HT-29 (cell line): ENCODE results near the gene GAREM1. TPM values are rescaled to one million over a fixed set of nuclear protein-coding genes. Genes with fewer than 3 reads are reported as not detected.

ENCODE experiments used
- DNase-seq: peaks from one replicate; pipeline ENCODE4 v3.0.0-alpha.2; 2015; ENCODE audit warnings: low spot score
- total RNA-seq: library from RNA; depleted of rRNA; stranded (reverse); fragments of >200 nt; shearing (Covaris generic); gene quantifications from 2 replicates; pipeline ENCODE4 v1.2.3, GENCODE V29; 2014

Gene GAREM1
- total RNA-seq, 1 experiment from 2014 or later: 5.0 TPM

DNA sequence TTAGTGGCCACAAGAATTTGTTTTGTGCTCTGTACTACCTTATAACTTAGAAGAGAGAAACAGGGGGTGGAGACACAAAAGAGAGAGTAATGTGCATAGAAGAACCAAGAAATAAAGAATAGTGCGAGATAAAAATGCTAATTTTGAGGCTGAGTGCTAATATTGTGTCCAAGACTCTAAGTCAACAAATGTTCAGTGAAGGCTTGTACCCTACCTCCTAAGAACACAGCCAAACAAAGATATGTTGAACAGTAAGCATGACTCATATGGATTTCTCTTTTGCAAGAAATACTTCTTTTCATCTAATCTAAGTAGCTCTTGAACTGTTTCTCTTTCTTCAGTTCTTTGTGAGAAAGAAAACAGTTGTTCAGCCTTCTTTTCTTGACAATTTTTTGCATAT lies 45.2 kb downstream of the GAREM1 start:
- no peak for DNase-seq

DNA sequence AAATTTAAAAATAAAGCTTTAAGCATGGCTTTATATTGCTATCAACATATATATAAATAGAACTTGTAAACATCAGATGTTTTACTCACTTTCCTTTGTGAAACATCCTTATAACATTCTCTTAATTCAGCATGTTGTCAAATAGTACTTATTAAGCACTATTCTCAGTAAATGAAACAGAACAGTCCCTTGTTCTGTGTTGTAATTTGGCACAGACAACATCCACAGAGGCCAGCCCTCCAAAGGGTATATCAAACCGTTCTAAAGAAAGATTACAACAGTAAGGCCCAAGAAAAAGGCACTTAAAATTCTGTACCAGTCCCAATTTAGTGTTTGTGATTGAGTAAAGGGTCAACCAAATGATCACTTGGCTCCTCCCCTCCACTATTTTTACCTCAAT lies 46.0 kb downstream of the GAREM1 start:
- DNase-seq: no peak

DNA sequence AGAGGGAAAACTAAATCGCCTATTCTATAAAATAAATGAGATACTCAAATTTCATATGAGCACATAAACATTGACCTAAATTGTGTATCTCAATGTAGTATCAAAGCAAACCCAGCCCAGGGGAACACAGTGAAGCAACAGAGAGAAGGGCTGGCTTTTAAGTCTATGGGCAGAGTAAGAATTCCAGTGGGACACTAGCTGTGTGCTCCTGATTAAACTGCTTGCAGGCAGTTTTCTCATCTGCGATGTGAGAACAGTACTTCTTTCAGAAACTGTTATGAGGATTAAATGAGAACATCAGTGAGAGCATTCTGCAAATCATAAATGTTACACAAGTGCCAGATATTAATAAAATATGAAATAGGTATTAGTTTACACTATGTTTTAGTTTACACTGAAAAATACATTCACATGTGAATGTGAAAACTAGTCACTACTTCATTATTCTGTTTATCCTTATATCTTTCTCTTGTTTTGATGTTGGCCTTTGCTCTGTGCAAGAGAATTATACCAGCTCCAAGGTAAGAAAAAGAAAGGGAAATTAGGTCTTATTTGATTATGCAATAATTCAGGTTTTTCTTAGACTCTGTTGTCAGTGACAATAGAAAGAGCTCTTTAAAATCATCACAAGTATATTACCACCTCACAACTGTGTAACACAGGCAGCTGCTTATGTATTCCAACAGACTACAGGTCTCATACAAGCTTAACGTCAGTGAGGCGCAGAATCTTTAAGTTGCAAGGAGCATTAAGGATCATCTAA lies 47.5 kb downstream of the GAREM1 start:
- DNase-seq: no peak

DNA sequence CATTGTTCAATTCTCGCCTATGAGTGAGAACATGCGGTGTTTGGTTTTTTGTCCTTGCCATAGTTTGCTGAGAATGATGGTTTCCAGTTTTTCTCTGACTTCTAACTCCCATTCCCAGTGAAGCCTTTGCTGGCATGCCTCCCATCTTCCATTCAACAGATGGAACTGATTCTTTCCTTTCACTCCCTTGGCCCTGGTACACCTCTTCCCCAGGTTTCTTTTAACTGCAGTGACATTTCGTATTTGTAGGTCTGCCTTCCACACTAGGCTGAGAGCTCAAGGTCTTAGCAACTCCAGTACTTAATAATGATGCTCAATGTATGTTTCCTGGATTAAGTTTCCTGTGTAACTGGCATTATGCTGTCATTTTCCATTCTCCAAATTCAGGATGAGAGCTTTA lies 48.5 kb downstream of the GAREM1 start:
- DNase-seq: no peak

DNA sequence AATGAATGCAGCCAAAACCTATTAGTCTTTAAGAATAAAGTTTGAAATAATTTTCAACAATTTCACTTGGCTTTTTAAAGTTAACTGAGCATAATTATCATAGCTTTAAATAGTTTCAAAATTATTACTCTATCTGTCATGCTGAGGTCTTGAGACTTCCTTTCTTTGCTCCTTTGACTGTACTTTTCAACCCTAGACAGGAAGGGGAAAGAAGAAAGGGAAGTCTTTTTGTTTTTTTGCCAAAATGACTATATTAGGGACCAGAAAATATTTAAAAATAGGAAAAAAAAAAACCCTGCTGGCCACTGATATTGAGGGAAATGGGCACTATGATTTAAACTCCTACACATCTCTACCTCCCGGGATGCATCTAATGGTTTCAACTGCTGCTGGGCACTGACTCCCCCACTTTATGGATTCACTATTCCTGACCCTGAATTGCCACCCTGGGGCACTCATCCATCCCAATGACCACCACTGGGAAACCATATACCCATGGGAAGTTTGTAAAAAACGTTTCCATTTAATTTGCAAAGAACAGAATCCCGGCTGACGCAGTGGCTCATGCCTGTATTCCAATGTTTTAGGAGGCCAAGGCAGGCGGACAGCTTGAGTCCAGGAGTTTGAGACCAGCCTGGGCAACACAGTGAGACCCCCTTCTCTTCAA lies 50.5 kb downstream of the GAREM1 start:
- DNase-seq: no peak

DNA sequence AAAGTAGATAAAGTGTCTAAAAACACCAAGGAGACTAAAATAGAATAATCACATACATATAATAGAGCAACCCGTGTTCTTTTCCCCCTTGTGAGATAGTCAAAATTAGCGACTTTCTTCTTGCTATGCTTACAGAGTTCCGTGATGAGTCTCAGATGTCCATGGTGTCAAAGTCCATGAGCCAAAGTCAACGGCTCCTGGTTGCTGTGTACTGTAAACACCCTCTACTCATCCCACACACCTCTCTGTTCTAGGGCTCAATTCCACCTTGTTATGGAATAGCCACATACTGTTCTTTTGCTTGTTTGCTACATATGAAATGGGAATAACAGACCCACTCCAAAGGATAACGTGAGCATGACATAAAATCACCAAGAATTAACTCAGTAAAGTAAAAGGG lies 52.5 kb downstream of the GAREM1 start:
- DNase-seq: no peak

DNA sequence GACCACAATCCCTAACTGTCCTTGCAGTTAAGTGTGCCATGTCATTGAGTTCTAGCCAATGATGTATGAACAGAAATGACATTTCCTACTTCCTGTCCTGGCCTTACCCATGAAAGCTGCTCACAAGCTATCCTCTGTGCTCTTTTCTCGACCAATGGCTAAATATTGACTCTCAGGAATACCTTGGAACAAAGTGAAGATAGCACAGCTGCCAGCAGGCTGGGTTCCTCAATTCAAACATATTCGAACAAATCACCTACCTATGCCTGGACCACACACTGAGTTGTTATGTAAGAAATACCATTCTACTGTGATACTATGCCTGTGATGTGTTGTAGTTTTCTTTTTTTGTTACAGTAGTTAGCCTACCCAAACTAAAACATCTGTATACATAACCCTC lies 65.1 kb downstream of the GAREM1 start:
- no peak for DNase-seq

DNA sequence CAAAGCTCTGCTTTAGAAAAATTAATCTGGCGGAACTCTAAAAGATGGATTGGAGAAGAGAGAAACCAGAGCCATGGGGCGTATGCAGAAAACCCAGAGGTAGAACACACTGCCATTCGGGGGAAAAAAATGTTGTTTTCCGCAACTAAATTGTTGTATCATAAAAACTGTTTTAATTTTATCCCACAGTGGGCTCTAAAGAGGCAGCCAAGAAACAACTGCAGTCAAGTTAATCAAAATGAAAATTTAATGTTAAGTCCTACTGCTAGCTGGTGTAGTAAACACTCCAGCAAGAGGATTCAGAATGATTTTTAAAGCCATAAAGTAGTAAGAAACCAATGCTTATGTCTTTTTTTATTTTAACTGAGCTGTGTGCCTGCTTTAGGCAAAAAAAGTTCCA lies 69.1 kb downstream of the GAREM1 start:
- no peak for DNase-seq

DNA sequence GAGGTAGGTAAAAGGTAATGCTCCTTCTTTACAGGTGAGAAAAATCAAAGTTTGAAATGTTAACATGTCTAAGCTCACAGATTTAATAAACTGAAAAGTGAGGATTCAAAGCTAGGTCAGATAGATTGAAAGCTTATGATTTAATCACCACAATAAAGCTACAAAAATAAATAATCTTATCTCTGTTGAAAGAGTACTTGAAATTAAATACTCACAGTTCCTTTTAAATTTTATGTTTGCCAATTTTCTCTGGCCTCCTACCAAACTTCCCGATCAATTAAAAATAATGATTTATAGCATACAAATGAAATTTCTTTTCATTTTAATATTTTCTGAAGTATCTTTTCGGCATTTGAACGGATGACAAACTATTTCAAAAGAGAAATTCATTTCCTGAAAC lies 77.3 kb downstream of the GAREM1 start:
- no peak for DNase-seq

DNA sequence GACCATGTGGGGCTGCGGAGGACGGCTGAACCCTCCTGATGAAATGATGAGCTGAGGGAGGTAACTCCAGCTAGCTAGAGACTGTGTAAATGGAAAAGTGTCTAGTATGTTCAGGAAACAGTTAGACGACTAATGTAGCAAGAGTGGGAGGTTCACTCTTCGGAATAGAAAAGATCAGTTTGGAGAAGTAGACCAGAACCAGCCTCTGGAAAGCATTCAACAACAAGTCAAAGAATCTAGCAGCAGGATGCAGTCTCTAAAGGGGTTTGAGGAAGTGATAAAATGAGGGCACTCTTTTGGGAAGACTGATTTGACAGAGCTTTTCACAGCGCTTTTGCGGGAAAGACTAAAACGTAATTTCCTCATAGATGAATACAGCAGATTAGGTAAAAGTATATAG lies 79.6 kb downstream of the GAREM1 start:
- no peak for DNase-seq

DNA sequence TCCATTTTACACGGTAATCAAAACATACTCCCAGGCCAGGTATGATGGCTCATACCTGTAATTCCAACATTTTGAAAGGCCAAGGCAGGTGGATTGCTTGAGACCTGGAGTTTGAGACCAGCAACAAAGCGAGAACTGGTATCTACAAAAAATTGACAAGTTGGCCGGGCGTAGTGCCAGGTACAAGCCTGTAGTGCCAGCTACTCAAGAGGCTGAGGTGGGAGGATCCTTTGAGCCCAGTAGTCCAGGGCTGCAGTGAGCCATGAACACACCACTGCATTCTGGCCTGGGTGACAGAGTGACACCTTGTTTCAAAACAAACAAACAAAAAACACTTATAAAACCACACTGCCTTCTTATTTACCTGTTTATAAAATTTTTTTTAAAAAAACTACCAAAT lies 80.8 kb downstream of the GAREM1 start:
- no peak for DNase-seq

DNA sequence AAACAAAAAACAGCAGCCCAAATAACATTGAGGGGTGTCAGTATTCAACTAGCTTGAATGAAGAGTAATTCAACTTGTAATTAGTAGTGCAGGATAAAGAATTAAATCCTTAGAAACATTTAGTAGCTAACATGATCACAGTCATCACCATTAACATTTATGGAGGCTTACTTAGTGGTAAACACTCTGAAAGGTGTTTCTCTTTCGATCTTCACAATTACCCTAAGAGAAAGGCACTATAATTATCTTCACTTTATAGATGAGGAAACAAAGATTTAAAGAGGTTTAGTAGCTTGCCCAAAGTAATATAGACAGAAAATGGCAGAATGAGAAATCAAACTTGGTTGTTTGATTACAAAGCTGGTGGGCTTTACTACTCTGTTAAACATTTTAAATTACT lies 81.5 kb downstream of the GAREM1 start:
- no peak for DNase-seq

DNA sequence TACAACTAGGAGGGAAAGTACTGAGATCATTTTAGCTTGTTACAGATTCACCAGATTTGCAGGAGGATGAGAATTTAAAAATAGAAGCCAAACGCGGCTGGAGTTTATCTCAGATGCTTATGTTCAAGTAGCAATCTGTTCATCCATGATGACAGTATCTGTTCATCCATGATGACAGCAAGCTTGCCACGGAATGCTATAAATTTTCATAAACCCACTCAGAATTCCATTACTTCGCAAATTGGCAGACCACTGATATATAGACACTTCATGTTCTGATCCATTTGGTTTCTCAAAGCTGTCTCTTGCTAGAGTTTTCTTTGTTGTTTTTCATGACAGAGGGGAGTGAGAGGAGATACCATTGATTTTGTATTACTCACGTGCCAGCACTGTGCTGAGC lies 84.2 kb downstream of the GAREM1 start:
- DNase-seq: no peak

DNA sequence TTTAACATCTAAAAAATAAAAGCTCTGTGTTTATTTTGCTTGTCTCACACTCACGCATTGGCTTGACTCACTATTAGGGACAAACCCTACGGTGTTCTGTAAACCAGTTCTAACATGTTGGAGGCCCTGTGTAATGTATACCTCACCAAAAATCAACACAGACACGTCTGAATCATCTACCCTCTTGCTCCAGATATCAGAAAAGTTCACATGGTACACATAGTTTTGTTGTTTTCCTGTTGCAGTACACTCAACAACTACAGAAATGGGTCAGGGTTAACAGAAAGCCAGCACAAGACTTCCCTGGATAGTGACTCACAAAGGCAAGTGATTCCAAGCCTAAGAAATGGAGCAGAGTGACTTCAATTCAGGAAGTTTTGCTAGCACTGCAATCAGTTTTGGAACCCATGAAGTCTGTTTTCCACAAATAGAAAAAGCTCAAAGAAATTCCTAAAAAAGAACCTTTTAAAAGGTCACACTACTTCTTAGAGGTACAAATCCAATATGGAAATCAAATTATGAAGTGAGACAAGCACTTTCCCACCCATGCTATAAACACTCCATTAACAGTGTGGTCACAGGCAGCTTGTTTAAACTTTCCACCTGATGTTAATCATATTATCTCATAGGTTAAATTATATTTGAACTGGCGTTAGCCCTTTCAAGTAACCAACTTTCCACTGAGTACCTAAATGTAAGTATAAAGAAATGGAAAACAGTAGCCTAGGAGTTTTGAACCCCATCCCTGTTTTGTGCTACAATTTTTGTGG lies 87.4 kb downstream of the GAREM1 start:
- peak; percentile 81 for DNase-seq

DNA sequence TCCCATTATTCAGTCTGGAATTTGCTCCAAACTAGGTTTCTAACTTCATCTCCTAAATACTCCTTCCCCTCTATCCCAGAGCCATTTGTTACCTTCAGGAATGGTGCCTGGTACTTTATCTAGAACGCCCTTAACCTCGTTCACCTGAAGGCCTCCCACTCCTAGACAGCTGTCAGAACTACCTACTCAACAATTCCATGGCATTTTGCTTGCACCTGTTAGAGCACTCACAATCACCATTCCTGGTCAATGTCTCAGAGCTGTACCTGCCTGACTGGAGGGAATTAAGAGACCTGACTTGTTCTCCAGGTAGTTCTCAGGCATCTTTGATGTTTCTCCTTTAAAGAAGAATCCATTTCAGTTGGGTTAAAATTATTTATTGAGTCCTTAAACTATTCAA lies 88.9 kb downstream of the GAREM1 start:
- DNase-seq: no peak

DNA sequence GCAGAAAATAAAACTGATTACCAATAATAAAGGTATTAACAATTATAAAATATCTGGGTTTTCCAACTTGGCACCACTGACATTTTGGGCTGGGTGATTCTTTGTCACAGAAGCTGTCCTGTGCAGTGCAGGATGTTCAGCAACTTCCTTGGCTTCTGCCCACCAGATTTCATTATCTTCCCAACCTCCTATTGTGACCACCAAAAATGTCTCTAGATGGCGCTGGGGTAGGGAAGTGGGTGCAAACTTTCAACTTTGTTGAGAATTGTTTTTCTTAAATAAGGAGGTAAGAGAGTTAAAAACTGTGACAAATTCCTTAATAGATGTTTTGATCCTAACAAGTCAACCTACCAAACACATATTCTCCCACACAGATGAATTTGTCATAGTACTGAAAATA lies 90.1 kb downstream of the GAREM1 start:
- no peak for DNase-seq

DNA sequence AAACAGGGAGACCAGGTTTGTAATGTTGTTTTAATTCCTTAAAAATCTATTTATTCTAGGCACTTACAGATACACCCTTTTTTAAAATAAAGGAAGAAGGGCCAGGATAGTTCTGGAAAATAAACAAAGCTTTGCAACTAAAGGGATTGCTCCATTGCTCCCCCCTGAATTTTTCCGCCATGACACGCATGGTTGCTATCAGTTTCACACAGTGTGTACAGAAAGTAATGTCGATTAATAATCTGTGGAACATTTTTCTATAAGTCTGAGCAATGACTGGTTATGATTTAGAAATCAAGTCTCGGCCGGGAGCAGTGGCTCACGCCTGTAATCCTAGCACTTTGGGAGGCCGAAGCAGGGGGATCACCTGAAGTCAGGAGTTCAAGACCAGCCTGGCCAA lies 90.8 kb downstream of the GAREM1 start:
- no peak for DNase-seq

DNA sequence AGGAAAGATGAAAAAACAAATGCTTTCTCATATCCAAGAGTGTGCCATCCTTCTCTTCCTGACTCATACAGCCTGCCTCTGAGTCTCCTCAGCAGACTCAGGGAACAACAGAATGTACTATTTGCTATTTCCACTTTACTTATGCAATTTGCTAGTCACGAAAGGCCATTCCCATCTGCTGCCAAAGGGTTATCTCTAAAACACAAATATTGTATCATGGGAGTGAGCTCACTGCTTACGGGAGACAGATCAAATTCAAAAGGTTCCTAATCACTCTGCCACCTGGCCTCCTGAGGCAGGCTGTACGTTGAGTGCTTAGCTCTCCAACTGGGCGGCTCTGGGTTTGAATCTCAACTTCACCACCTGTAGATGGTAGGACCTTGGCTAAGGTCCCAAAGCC lies 92.0 kb downstream of the GAREM1 start:
- no peak for DNase-seq

DNA sequence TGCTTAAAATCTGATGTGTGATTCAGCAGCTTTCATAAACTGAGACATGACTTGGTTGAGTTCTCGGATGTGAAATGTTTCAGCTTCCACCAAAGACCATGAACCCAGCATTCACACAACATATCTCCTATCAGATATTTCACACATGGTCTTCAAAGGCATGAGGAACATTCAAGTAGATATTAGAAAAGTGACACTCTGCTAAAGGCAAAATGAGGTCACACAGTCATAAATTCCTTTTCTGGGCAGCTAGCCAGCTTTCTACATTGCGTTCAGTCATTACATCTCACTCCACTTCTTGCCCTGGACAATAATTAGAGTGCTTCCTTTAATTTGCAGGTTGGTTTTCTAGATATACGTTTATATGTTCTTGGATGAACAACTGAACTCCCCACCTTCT lies 96.7 kb downstream of the GAREM1 start:
- DNase-seq: peak; percentile 94

DNA sequence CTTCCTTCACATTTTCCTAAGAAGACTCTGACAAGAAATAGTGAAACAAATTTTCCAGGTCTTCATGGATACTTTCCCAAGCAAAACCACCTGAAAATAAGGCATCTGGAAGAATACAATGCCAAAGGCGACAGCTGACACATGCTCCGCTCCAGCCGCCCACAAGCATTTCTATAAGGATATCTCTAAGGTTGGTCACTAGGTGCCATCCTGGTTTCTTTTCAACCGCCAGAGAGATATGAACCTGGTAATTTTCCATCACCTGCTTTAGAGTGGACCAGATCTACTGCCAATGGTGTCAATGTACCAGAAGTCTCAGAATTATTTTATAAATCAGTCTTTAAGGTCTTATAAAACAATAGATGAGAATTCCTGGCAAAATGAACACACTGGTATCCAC lies 97.2 kb downstream of the GAREM1 start:
- no peak for DNase-seq

DNA sequence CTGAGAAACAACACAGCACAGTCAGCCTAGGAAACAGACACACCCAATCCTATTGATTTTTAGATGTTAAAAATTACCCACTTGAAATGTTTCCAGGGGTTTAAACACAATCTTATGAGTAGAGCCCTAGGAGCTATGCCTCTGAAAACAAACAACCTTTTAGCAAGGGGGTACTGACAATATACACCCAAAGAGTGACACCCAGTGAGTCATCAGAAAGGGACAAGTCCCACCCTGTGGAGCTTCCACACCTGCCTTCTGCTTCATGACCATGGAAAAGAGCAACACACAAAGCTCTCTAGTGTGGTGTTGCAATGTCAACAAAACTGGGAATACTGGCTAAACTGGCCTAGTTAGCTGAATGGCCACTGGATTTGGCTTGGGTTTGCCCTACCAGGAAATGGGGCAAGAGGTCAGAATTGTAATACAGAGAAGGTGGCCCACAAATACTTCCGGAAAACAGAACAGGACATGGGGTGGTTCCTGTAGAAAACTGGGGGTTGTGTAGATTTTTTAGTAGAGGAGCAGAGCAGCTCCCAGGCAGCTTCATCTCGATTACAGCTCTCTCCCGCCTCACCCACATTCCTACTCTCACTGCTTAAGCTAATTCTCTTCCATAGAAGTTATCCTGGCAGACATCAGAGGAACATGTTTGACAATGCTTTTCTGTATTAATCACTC lies 98.2 kb downstream of the GAREM1 start:
- peak; percentile 95 for DNase-seq

DNA sequence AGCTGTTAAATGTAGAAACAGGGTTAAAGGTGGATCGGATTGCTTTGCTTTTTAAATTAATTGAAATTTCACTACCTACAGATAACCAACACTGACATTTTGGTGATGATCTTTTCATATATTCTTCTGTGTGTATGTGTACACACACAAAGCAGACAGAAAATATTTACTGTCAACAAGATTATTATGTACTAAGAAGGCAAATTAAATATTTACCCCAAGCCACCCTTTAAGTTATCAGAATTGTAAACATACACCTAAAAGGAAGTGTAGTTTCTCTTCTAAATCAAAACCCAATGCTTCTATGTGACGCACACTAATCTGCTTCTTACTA lies 98.7 kb downstream of the GAREM1 start:
- DNase-seq: no peak
